Measurements from ENCODE around the gene DUOX2. TPM values are rescaled to one million over a fixed set of nuclear protein-coding genes. Genes with fewer than 3 reads are reported as not detected.

Gene DUOX2
- total RNA-seq, 1 experiment from 2014 or later: 0.44 TPM

GRCh38 chr15:45129651-45130129, 15.7 kb upstream of the DUOX2 start, which contains the start of the genes DUOX1 and DUOXA1:
DUOX1 (plus strand) TSS chr15:45129994; CDS start chr15:45131967, 1,973 bp downstream.
DUOXA1 (minus strand) TSS chr15:45129879; CDS start chr15:45123014, 6,865 bp downstream.
- ChIA-PET RAD21 (ENCODE audit: low non-redundant PET in 1 of 2, low total read pairs in 2 of 2, uncharacterized antibody in 2 of 2, unreplicated experiment in 2 of 2) (no interaction called here), CTCF (interaction anchor here (0.9 to 6.0 kb wide), 3 partner anchors 8 to 33 kb away, joined by 3 to 40 read pairs (median 4); no protein-coding TSS in a partner anchor), POLR2A (interaction anchor here (0.7 to 2.8 kb wide), 2 partner anchors 12 to 33 kb away, joined by 3 to 5 read pairs; no protein-coding TSS in a partner anchor)
- Histone ChIP-seq H3K9ac (ENCODE audit: low read length) (peak within 1 kb of the TSS; percentile 62), H3K9me2 (ENCODE audit: insufficient read depth) (no peaks in the 10 kb centered on the region), H3K27me3 (ENCODE audit: insufficient read depth, low read length) (no peaks in the 10 kb centered on the region), H3K27ac (ENCODE audit: low read depth, low read length) (peak within 1 kb of the TSS; percentile 40; the same call in 1 of the 2 replicates), H3K4me1 (ENCODE audit: control insufficient read depth in 1 of 2, insufficient read depth in 2 of 2, low read length in 2 of 2) (peaks cover 7 to 12% of the 10 kb centered on the region in 2 experiments; a peak in 3 of 4 replicates), H3K4me2 (ENCODE audit: low read length) (peak within 1 kb of the TSS; percentile 87), H3K36me3 (ENCODE audit: control insufficient read depth in 1 of 2, insufficient read depth in 2 of 2, low read length in 2 of 2) (no peaks in the 10 kb centered on the region), H3K4me3 (replicated peaks in 1 of 2; ENCODE audit: low read depth in 1 of 2, low read length in 2 of 2) (peak within 1 kb of the TSS; percentile 67 to 68), H2AFZ (ENCODE audit: low read depth, low read length, poor library complexity, severe bottlenecking) (peak within 1 kb of the TSS; percentile 34), H3K79me2 (ENCODE audit: insufficient read depth, low read length) (no peaks in the 10 kb centered on the region), H4K20me1 (ENCODE audit: insufficient read depth) (no peaks in the 10 kb centered on the region), H3K9me3 (ENCODE audit: control insufficient read depth in 1 of 2, insufficient read depth in 1 of 2, low read depth in 1 of 2, low read length in 2 of 2) (no peaks in the 10 kb centered on the region)
- BruUV-seq (replicated peaks): no TSS peak
- DNase-seq (ENCODE audit: low read depth, low spot score) (peak; percentile 16), ATAC-seq (peak; percentile 95)
- TF ChIP-seq YY1 (IDR thresholded peaks at IDR 0.05; ENCODE audit: extremely low read depth, insufficient replicate concordance, low read depth, low read length) (peak; percentile 20), REST (IDR thresholded peaks at IDR 0.05; ENCODE audit: low read depth) (no peak), MAX (IDR thresholded peaks at IDR 0.05) (peak; percentile 52; the same call in 1 of the 2 replicates), POLR2AphosphoS5 (IDR thresholded peaks at IDR 0.05; ENCODE audit: low read depth, low read length) (peak; percentile 79), ZFX (IDR thresholded peaks at IDR 0.05) (peak; percentile 57)
- intact Hi-C loops (cut with micrococcal nuclease): loop anchor here (10.0 kb wide), 1 partner anchor 165 kb away; no protein-coding TSS in a partner anchor

All from HCT116 (cell line).